SK-N-MC (cell line): ENCODE results near the gene PRCP.

ENCODE experiments used
- EZH2 ChIP-seq: fragments of 200-600 bp; sonication (generic); IDR thresholded peaks from one replicate; pipeline ENCODE4 v1.6.1; 2017; ENCODE audit warnings: antibody characterized with exemption
- FOXP2 ChIP-seq: optimal IDR thresholded peaks from 2 replicates; pipeline ENCODE3; 2011; ENCODE audit warnings: mild to moderate bottlenecking, moderate library complexity; ENCODE audit not compliant: insufficient read depth; ENCODE audit errors: extremely low read length, control extremely low read depth
- POLR2AphosphoS5 ChIP-seq: IDR thresholded peaks from 2 replicates; pipeline ENCODE4 v1.6.1; 2012; ENCODE audit warnings: mild to moderate bottlenecking, low read depth, low read length, borderline replicate concordance

DNA sequence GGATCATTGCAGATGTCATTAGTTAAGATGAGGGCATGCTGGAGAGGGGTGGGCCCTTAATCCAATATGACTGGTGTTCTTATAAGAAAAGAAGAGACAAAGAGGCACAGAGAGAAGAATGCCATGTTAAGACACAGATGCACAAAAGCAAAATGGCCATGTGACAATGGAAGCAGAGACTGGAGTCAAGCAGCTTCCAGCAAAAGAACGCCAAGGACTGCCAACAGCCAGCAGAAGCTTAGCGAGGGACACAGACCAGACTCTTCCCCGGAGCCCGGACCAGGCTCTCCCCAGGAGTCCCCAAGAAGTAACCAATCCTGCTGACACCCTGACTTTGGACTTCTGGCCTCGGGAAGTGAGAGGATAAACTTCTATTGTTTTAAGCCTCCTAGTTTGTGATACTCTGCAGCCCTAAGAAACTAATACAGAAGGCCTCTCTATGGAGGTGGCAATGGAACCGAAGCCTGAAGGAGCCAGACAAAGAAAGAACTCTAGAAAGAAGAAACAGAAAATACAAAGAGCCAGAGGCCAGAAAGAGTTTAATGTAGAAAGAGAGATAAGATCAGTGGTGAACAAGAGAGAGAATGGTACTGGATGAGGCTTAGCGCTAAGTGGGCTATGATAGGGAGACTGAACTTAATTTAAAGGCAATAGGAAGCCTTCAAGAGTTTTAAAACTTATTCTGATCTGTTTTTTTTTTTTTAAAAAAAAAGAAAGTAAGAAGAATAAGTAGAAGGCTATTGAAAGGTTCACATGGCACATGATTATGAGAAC lies 27.7 kb downstream of the PRCP start:
- TF ChIP-seq EZH2 (no peak), POLR2AphosphoS5 (no peak), FOXP2 (no peak)
